ENCODE results near the gene CDKAL1. TPM values are rescaled to one million over a fixed set of nuclear protein-coding genes. Genes with fewer than 3 reads are reported as not detected.

Gene CDKAL1
- total and polyA plus RNA-seq, 2 donors (not counting 3 experiments of a cell fraction or from before 2014, with no cell fraction given) = 6.1 to 20.5 TPM

- DNase-seq (ENCODE audit: low read depth, low spot score) (no peak), FAIRE-seq (no peak)
- Histone ChIP-seq H3K79me2 (ENCODE audit: control insufficient read depth, insufficient read depth, low read length) (no peaks in the 10 kb centered on the region), H3K9ac (replicated peaks; ENCODE audit: extremely low read depth, insufficient read depth, low read length) (no peak overlapping the region), H3K4me3 (replicated peaks in 1 of 3; ENCODE audit: insufficient read depth in 1 of 3, low read depth in 1 of 3, low read length in 3 of 3) (no peak overlapping the region), H3K9me3 (replicated peaks; ENCODE audit: control insufficient read depth, insufficient read depth, low read length) (no peaks in the 10 kb centered on the region), H3K4me1 (ENCODE audit: control insufficient read depth, extremely low read depth, insufficient read depth, low read length) (no peaks in the 10 kb centered on the region), H3K36me3 (ENCODE audit: control insufficient read depth in 2 of 2, extremely low read depth in 1 of 2, insufficient read depth in 2 of 2, low read length in 2 of 2) (no peaks in the 10 kb centered on the region), H4K20me1 (replicated peaks; ENCODE audit: control insufficient read depth, extremely low read depth, insufficient read depth, low read length) (no peaks in the 10 kb centered on the region), H2AFZ (ENCODE audit: low read depth, low read length) (no peak overlapping the region), H3K27ac (ENCODE audit: insufficient read depth, low read depth, low read length) (no peak overlapping the region), H3K4me2 (ENCODE audit: insufficient read depth, low read length) (no peak overlapping the region), H3K9me1 (replicated peaks; ENCODE audit: control insufficient read depth, extremely low read depth, insufficient read depth, low read length) (no peaks in the 10 kb centered on the region), H3K27me3 (ENCODE audit: control insufficient read depth in 2 of 2, insufficient read depth in 2 of 2, low read length in 2 of 2) (no peaks in the 10 kb centered on the region)
- ChIA-PET CTCF (no interaction called here), POLR2A (no interaction called here)
- dilution Hi-C loops (cut with MboI; ENCODE audit: extremely low pct_ligation_motif_present, low sequenced_read_pairs) (no loop called here), intact Hi-C loops (cut with micrococcal nuclease) (no loop called here)
- no peak for TF ChIP-seq EZH2 (IDR thresholded peaks at IDR 0.05; ENCODE audit: borderline replicate concordance, low read depth, low read length, severe bottlenecking)
- no TSS peak for BruUV-seq (replicated peaks)
These were observed 322.5 kb downstream of the CDKAL1 start for GRCh38 chr6:20856681-20857288.

- Histone ChIP-seq H3K4me3 (replicated peaks in 1 of 3; ENCODE audit: insufficient read depth in 1 of 3, low read depth in 1 of 3, low read length in 3 of 3) (no peak overlapping the region), H3K9me1 (replicated peaks; ENCODE audit: control insufficient read depth, extremely low read depth, insufficient read depth, low read length) (no peaks in the 10 kb centered on the region), H4K20me1 (replicated peaks; ENCODE audit: control insufficient read depth, extremely low read depth, insufficient read depth, low read length) (no peaks in the 10 kb centered on the region), H3K27me3 (ENCODE audit: control insufficient read depth in 2 of 2, insufficient read depth in 2 of 2, low read length in 2 of 2) (no peaks in the 10 kb centered on the region), H3K4me2 (ENCODE audit: insufficient read depth, low read length) (no peak overlapping the region), H3K4me1 (ENCODE audit: control insufficient read depth, extremely low read depth, insufficient read depth, low read length) (no peaks in the 10 kb centered on the region), H3K79me2 (ENCODE audit: control insufficient read depth, insufficient read depth, low read length) (no peaks in the 10 kb centered on the region), H3K9me3 (replicated peaks; ENCODE audit: control insufficient read depth, insufficient read depth, low read length) (no peaks in the 10 kb centered on the region), H3K9ac (replicated peaks; ENCODE audit: extremely low read depth, insufficient read depth, low read length) (no peak overlapping the region), H3K36me3 (ENCODE audit: control insufficient read depth in 2 of 2, extremely low read depth in 1 of 2, insufficient read depth in 2 of 2, low read length in 2 of 2) (no peaks in the 10 kb centered on the region), H2AFZ (ENCODE audit: low read depth, low read length) (no peak overlapping the region), H3K27ac (ENCODE audit: insufficient read depth, low read depth, low read length) (no peak overlapping the region)
- TF ChIP-seq MAX (IDR thresholded peaks at IDR 0.05; ENCODE audit: insufficient read depth, insufficient read length) (no peak), FOS (IDR thresholded peaks at IDR 0.05; ENCODE audit: borderline replicate concordance, insufficient read depth, low read length) (no peak)
- DNase-seq (ENCODE audit: low read depth, low spot score) (no peak), FAIRE-seq (no peak)
- dilution Hi-C loops (cut with MboI; ENCODE audit: extremely low pct_ligation_motif_present, low sequenced_read_pairs) (no loop called here), intact Hi-C loops (cut with micrococcal nuclease) (no loop called here)
- BruUV-seq (replicated peaks) = no TSS peak
- ChIA-PET POLR2A (no interaction called here), CTCF (interaction anchor here (0.5 kb wide), 1 partner anchor 96 kb away, joined by 3 read pairs; no protein-coding TSS in a partner anchor)
These were observed 327.2 kb downstream of the CDKAL1 start for GRCh38 chr6:20861481-20861880.
